Endodermal cell (in vitro differentiated cells): Measurements from ENCODE around the gene ADK. TPM values are rescaled to one million over a fixed set of nuclear protein-coding genes. Genes with fewer than 3 reads are reported as not detected.

Experiments used
- DNase-seq: peaks from one replicate; pipeline ENCODE4 v3.0.0-alpha.2; 2017
- H3K27ac ChIP-seq: 2 replicates; pipeline ENCODE4 v1.5.1; 2013; ENCODE audit warnings: mild to moderate bottlenecking, low read depth, low read length, moderate library complexity
- H3K27me3 ChIP-seq: 2 replicates; pipeline ENCODE4 v1.6.1; 2013; ENCODE audit warnings: mild to moderate bottlenecking, low read length, moderate library complexity; ENCODE audit not compliant: insufficient read depth, control insufficient read depth, poor library complexity, severe bottlenecking
- H3K36me3 ChIP-seq: 2 replicates; pipeline ENCODE4 v1.7.0; 2013; ENCODE audit warnings: mild to moderate bottlenecking, low read length, moderate library complexity; ENCODE audit not compliant: control insufficient read depth, insufficient read depth
- H3K4me1 ChIP-seq: one replicate; pipeline ENCODE4 v1.7.0; 2013; ENCODE audit warnings: low read length; ENCODE audit not compliant: control insufficient read depth, insufficient read depth
- H3K4me3 ChIP-seq: 2 replicates; pipeline ENCODE4 v1.5.1; 2013; ENCODE audit warnings: mild to moderate bottlenecking, low read length, moderate library complexity
- H3K9ac ChIP-seq: 2 replicates; pipeline ENCODE4 v1.6.1; 2013; ENCODE audit warnings: mild to moderate bottlenecking, low read length, moderate library complexity; ENCODE audit not compliant: poor library complexity, severe bottlenecking; ENCODE audit errors: extremely low read depth
- H3K9me3 ChIP-seq: 2 replicates; pipeline ENCODE4 v1.6.1; 2013; ENCODE audit warnings: mild to moderate bottlenecking, low read length, moderate library complexity; ENCODE audit not compliant: control insufficient read depth
- H3K27ac Mint-ChIP-seq: 2 replicates; pipeline ENCODE4 v1.8.0; 2020; ENCODE audit warnings: mixed read lengths
- H3K27me3 Mint-ChIP-seq: 2 replicates; pipeline ENCODE4 v1.8.0; 2021; ENCODE audit warnings: mild to moderate bottlenecking, mixed read lengths; ENCODE audit not compliant: insufficient read depth
- H3K36me3 Mint-ChIP-seq: 2 replicates; pipeline ENCODE4 v1.8.0; 2020; ENCODE audit warnings: low read depth, mixed read lengths
- H3K4me1 Mint-ChIP-seq: 2 replicates; pipeline ENCODE4 v1.8.0; 2020; ENCODE audit warnings: mixed read lengths
- H3K4me3 Mint-ChIP-seq: 2 replicates; pipeline ENCODE4 v1.8.0; 2020; ENCODE audit warnings: mild to moderate bottlenecking, moderate library complexity, mixed read lengths
- H3K9me3 Mint-ChIP-seq: 2 replicates; pipeline ENCODE4 v1.8.0; 2020; ENCODE audit warnings: mild to moderate bottlenecking, mixed read lengths
- WGBS, 2 experiments: methylation state at CpG; one replicate each; pipeline versions ENCODE4 v1.1.5 to v1.1.7; 2013; ENCODE audit warnings: missing lambda C conversion rate in 2 of 2, mixed read lengths in 1 of 2; ENCODE audit not compliant: insufficient coverage in 1 of 2, insufficient read length in 1 of 2; 5-methylcytosine and 5-hydroxymethylcytosine counted together
- total RNA-seq, 2 donors: library from RNA; stranded (reverse); fragmentation: NEBNext Ultra II Directional in 1 of 2; extraction: Animal tissue kit (Norgen Biotek cat#: 25700) in 1 of 2; gene quantifications; 2 replicates in 1 of 2; 3 replicates in 1 of 2; pipeline ENCODE4 v1.2.1, GENCODE V29; 2021
- TF ChIP-seq, protein P1 (sequence below): fragments of 200-600 bp; sonication (generic); conservative IDR thresholded peaks from 2 replicates; pipeline ENCODE4 v1.5.0; 2021; ENCODE audit warnings: antibody characterized with exemption, mild to moderate bottlenecking

The ADK gene
- total RNA-seq, 2 donors from 2014 or later: 23.6 to 36.7 TPM

GRCh38 chr10:74330646-74331045 is 179.6 kb downstream of the ADK start:
- no peak overlapping the region for H3K4me3 ChIP-seq
- Mint-ChIP-seq H3K27ac (no peak overlapping the region), H3K4me3 (no peak overlapping the region), H3K4me1 (no peaks in the 10 kb centered on the region), H3K27me3 (no peaks in the 10 kb centered on the region), H3K9me3 (peaks cover 12% of the 10 kb centered on the region), H3K36me3 (peaks cover 12% of the 10 kb centered on the region)
- peaks cover 18% of the 10 kb centered on the region for H3K9me3 ChIP-seq
- H3K9ac ChIP-seq: no peak overlapping the region
- no peak for DNase-seq
- H3K36me3 ChIP-seq: peaks cover 14% of the 10 kb centered on the region
- H3K27ac ChIP-seq: no peak overlapping the region
- no peaks in the 10 kb centered on the region for H3K4me1 ChIP-seq
- WGBS, 2 experiments: 83 to 93% methylated on average over 1 to 3 of the region's 3 CpGs
- TF ChIP-seq, protein P1, sequence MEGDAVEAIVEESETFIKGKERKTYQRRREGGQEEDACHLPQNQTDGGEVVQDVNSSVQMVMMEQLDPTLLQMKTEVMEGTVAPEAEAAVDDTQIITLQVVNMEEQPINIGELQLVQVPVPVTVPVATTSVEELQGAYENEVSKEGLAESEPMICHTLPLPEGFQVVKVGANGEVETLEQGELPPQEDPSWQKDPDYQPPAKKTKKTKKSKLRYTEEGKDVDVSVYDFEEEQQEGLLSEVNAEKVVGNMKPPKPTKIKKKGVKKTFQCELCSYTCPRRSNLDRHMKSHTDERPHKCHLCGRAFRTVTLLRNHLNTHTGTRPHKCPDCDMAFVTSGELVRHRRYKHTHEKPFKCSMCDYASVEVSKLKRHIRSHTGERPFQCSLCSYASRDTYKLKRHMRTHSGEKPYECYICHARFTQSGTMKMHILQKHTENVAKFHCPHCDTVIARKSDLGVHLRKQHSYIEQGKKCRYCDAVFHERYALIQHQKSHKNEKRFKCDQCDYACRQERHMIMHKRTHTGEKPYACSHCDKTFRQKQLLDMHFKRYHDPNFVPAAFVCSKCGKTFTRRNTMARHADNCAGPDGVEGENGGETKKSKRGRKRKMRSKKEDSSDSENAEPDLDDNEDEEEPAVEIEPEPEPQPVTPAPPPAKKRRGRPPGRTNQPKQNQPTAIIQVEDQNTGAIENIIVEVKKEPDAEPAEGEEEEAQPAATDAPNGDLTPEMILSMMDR: no peak
- no peaks in the 10 kb centered on the region for H3K27me3 ChIP-seq

DNA sequence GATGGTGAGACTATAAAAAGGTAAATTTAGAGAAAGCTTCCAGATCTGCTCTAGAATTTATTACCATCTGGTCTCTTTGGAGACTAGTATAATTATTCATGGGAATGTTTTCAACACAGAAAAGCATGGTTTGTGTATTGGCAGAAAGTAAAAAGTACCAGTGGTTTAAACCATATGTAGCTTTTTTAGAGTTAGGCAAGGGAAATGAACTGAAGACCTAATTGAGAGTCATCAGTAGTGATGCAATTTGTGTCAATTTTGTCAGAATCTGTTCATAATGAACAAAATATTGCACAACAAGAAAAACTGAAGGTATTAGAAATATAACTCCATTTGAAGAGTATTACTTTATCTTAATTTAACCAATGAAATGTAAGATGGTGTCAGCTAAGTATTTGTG is 181.4 kb downstream of the ADK start:
- H3K27ac ChIP-seq: no peak overlapping the region
- H3K4me1 Mint-ChIP-seq: no peaks in the 10 kb centered on the region
- no peak for DNase-seq
- peaks cover 18% of the 10 kb centered on the region for H3K9me3 ChIP-seq
- TF ChIP-seq, protein P1: no peak
- no peak overlapping the region for H3K27ac Mint-ChIP-seq
- peaks cover 12% of the 10 kb centered on the region for H3K36me3 Mint-ChIP-seq
- peaks cover 14% of the 10 kb centered on the region for H3K36me3 ChIP-seq
- H3K9ac ChIP-seq: no peak overlapping the region
- no peaks in the 10 kb centered on the region for H3K27me3 Mint-ChIP-seq
- H3K4me3 ChIP-seq: no peak overlapping the region
- no peak overlapping the region for H3K4me3 Mint-ChIP-seq
- H3K27me3 ChIP-seq: no peaks in the 10 kb centered on the region
- H3K4me1 ChIP-seq: no peaks in the 10 kb centered on the region
- H3K9me3 Mint-ChIP-seq: peaks cover 12% of the 10 kb centered on the region

- WGBS, 2 experiments: 100% methylated on average over 2 of the region's 2 CpGs; no CpG with 5 or more reads in 1 of the 2 experiments
- Histone ChIP-seq H3K4me1 (no peaks in the 10 kb centered on the region), H3K27me3 (no peaks in the 10 kb centered on the region), H3K9ac (no peak overlapping the region), H3K9me3 (peaks cover 18% of the 10 kb centered on the region), H3K36me3 (peaks cover 14% of the 10 kb centered on the region), H3K27ac (no peak overlapping the region), H3K4me3 (no peak overlapping the region)
- Mint-ChIP-seq H3K27me3 (no peaks in the 10 kb centered on the region), H3K36me3 (peaks cover 12% of the 10 kb centered on the region), H3K4me1 (no peaks in the 10 kb centered on the region), H3K4me3 (no peak overlapping the region), H3K9me3 (peaks cover 12% of the 10 kb centered on the region), H3K27ac (no peak overlapping the region)
- no peak for DNase-seq
- TF ChIP-seq, protein P1: no peak
These were observed 182.2 kb downstream of the ADK start for GRCh38 chr10:74333174-74333573.
